Fibroblast of peridontal ligament (primary cell): ENCODE results near the gene BAG1.

Experiments
- DNase-seq: peaks from one replicate; pipeline ENCODE4 v3.0.0-alpha.2; 2010; ENCODE audit errors: extremely low read depth

The BAG1 gene

DNA sequence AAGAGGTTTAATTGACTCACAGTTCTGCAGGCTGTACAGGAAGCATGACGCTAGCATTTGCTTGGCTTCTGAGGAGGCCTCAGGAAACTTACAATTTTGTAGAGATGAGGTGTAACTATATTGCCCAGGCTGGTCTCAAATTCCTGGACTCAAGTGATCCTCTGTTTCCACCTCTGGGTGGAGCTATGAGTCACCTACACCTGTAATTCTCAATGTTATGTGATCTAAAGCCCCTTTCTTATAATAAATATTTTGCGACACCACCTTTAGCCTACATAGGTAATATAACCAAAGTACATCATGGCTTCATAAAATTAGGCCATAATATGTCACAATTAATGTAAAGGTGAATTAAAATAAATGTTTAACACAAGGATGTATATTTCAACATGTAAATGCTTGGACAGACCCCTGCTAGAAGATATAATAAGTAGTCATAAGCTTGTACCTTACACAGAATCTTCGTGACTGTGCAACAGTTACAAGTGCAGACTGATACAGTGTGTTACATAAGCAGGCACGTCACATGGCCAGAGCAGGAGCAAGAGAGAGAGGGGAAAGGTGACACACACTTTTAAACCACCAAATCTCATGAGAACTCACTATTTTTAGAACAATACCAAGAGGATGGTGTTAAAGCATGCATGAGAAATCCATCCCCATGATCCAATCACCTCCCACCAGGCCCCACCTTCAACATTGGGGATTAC lies 54.3 kb downstream of the BAG1 start:
- DNase-seq = no peak

DNA sequence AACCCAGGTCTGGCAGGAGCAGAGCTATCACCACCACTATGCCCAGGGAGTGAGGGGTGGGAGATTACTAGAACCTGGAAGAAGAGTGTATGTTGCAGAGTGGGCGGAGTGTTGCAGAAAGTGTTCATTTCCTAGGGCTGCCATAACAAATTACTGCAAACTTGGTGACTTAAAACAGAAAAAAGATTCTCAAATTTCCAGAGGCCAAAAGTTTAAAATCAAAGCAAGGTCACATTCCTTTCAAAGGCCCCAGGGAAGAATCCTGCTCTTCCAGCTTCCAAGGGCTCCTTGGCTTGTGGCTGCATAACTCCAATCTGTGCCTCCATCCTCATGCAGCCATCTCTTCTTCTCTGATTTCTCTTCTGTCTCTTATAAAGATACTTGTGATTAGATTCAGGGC lies 55.1 kb downstream of the BAG1 start:
- no peak for DNase-seq

DNA sequence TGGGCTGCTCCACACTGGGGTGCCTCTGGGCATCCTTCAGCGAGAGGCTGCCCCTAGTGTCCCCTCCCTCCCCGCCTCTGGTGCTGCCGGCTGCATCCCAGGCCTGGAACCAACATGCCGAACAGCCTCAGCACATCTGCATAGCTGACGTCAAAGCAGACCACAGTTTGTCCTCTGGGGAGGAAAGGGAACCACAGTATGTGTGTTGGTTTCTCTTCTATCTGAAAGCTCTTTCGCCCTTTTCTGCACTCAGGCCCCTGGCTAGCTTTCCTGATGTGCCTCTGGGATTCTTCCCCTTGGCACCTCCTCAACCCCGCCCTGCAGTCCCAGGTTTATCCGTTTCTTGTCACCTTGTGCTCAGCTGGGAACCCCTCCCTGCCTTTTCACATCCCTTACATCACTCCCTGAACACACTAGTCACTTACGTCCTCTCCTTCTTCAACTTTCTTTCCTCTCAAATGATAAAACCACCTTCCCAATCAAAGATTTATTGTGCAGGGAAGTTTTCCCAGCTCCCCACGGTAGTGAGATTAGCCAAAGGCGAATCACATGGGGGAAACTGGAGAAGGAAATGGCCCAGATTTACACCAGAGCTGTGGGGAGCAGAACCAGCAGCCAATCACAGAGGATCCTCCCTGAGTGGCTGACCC lies 61.8 kb downstream of the BAG1 start:
- peak; percentile 97 for DNase-seq
